NCI-H526 treated with DMSO at 0.1 percent for 48 hours (cell line): Measurements from ENCODE around the gene MICAL3.
"Not testable (repeated sequence)": the region's sequence is repeated elsewhere in the genome, so short reads cannot be mapped to it uniquely, and the experiment has no call there.

Source experiments
- DNase-seq: peaks from one replicate; lab custom pipeline; 2025; lab: John Stamatoyannopoulos, UW

Gene MICAL3

GRCh38 chr22:18024276-18024939 is at the start of gene MICAL3:
MICAL3 (minus strand) TSS chr22:18024561; CDS start chr22:17906812, 117,749 bp downstream.
- peak; percentile 37 for DNase-seq

GRCh38 chr22:18073927-18074326 is 49.6 kb upstream of the MICAL3 start:
- DNase-seq = not testable (repeated sequence)

GRCh38 chr22:18073467-18073866 is 49.1 kb upstream of the MICAL3 start:
- DNase-seq = no peak

- no peak for DNase-seq
These were observed 47.6 kb upstream of the MICAL3 start for GRCh38 chr22:18071968-18072310.

- not testable (repeated sequence) for DNase-seq
These were observed 47.1 kb upstream of the MICAL3 start for GRCh38 chr22:18071307-18071967.

GRCh38 chr22:18070556-18071306 is 46.4 kb upstream of the MICAL3 start:
- DNase-seq = no peak

- DNase-seq = no peak
These were observed 45.7 kb upstream of the MICAL3 start for GRCh38 chr22:18070041-18070440.

GRCh38 chr22:18069041-18069440 is 44.7 kb upstream of the MICAL3 start:
- DNase-seq = no peak

GRCh38 chr22:18068381-18068988 is 44.1 kb upstream of the MICAL3 start:
- DNase-seq = no peak

- no peak for DNase-seq
These were observed 43.4 kb upstream of the MICAL3 start for GRCh38 chr22:18067548-18068341.

GRCh38 chr22:18067121-18067520 is 42.8 kb upstream of the MICAL3 start:
- no peak for DNase-seq

GRCh38 chr22:18066181-18066859 is 42.0 kb upstream of the MICAL3 start:
- no peak for DNase-seq

GRCh38 chr22:18065256-18065655 is 40.9 kb upstream of the MICAL3 start:
- DNase-seq = no peak

- no peak for DNase-seq
These were observed 40.3 kb upstream of the MICAL3 start for GRCh38 chr22:18064636-18065035.

GRCh38 chr22:18063715-18064114 is 39.4 kb upstream of the MICAL3 start:
- not testable (repeated sequence) for DNase-seq

- no peak for DNase-seq
These were observed 38.9 kb upstream of the MICAL3 start for GRCh38 chr22:18063306-18063705.

GRCh38 chr22:18062421-18062820 is 38.1 kb upstream of the MICAL3 start:
- DNase-seq = no peak

- DNase-seq = no peak
These were observed 36.6 kb upstream of the MICAL3 start for GRCh38 chr22:18060646-18061620.

GRCh38 chr22:18059991-18060390 is 35.6 kb upstream of the MICAL3 start:
- no peak for DNase-seq

GRCh38 chr22:18059473-18059872 is 35.1 kb upstream of the MICAL3 start:
- no peak for DNase-seq
